Right atrium auricular region (tissue), 2 donors: ENCODE measurements around the gene TTC9. TPM values are rescaled to one million over a fixed set of nuclear protein-coding genes. Genes with fewer than 3 reads are reported as not detected.
A peak's percentile ranks its signal among the peaks of the same experiment; 100 is the strongest.

Experiments
- DNase-seq: peaks from one replicate; pipeline ENCODE4 v3.0.0-alpha.2; 2019; ENCODE audit warnings: low spot score
- H3K27ac ChIP-seq, 2 donors: fragments of 200-600 bp; sonication (generic); 1 replicate in 1 of 2; 2 replicates in 1 of 2; pipeline ENCODE4 v1.5.1; 2016 to 2019
- H3K27me3 ChIP-seq, 2 donors: fragments of 200-600 bp; sonication (generic); one replicate each; pipeline versions ENCODE4 v1.5.1 to v1.6.0; 2017 to 2019
- H3K36me3 ChIP-seq: fragments of 200-600 bp; sonication (generic); one replicate; pipeline ENCODE4 v1.5.1; 2016
- H3K4me1 ChIP-seq, 2 donors: fragments of 200-600 bp; sonication (generic); one replicate each; pipeline versions ENCODE4 v1.5.1 to v1.6.0; 2017 to 2019
- H3K4me3 ChIP-seq, 2 donors: fragments of 200-600 bp; sonication (generic); 1 replicate in 1 of 2; 2 replicates in 1 of 2; pipeline ENCODE4 v1.5.1; 2017 to 2019; ENCODE audit warnings: mild to moderate bottlenecking in 1 of 2, moderate library complexity in 1 of 2
- H3K9me3 ChIP-seq, 2 donors: fragments of 200-600 bp; sonication (generic); one replicate each; pipeline ENCODE4 v1.5.1; 2019
- CTCF ChIP-seq, 2 donors: fragments of 200-600 bp; sonication (generic); IDR thresholded peaks; one replicate each; pipeline ENCODE4 v1.5.1; 2019; ENCODE audit warnings: antibody characterized with exemption in 2 of 2
- total RNA-seq, 2 donors: library from RNA; depleted of rRNA; stranded (reverse); fragments of >200 nt; gene quantifications; one replicate each; pipeline ENCODE4 v1.1.0, GENCODE V29; 2016

TTC9 gene
- total RNA-seq, 2 donors from 2014 or later = 2.2 to 5.3 TPM

GRCh38 chr14:70635971-70636595 lies 5.6 kb upstream of the TTC9 start:
- no peak for TF ChIP-seq CTCF (IDR thresholded peaks at IDR 0.05)
- Histone ChIP-seq H3K27ac (no peak overlapping the region), H3K27me3 (no peaks in the 10 kb centered on the region), H3K4me3 (no peak overlapping the region), H3K4me1 (peaks cover 0 to 6% of the 10 kb centered on the region in 2 donors), H3K36me3 (no peaks in the 10 kb centered on the region), H3K9me3 (no peaks in the 10 kb centered on the region)
- no peak for DNase-seq

- Histone ChIP-seq H3K27me3 (no peaks in the 10 kb centered on the region), H3K9me3 (no peaks in the 10 kb centered on the region), H3K36me3 (no peaks in the 10 kb centered on the region), H3K27ac (no peak overlapping the region), H3K4me1 (peaks cover 0 to 22% of the 10 kb centered on the region in 2 donors), H3K4me3 (no peak overlapping the region)
- TF ChIP-seq CTCF (IDR thresholded peaks at IDR 0.05) = no peak
- DNase-seq = no peak
Observed at GRCh38 chr14:70638416-70638815, 3.3 kb upstream of the TTC9 start.

GRCh38 chr14:70640938-70641547 lies 673 bp upstream of the TTC9 start:
- Histone ChIP-seq H3K4me1 (peaks cover 0 to 24% of the 10 kb centered on the region in 2 donors), H3K36me3 (no peaks in the 10 kb centered on the region), H3K4me3 (peak overlapping the region; percentile 68 to 71), H3K9me3 (no peaks in the 10 kb centered on the region), H3K27me3 (no peaks in the 10 kb centered on the region), H3K27ac (no peak overlapping the region)
- TF ChIP-seq CTCF (IDR thresholded peaks at IDR 0.05) = no peak
- DNase-seq = no peak

GRCh38 chr14:70642303-70643235 lies 853 bp downstream of the TTC9 start:
- H3K36me3 ChIP-seq = no peaks in the 10 kb centered on the region
- H3K4me3 ChIP-seq = peak overlapping the region; percentile 68 to 71
- DNase-seq = no peak
- H3K27ac ChIP-seq = peak overlapping the region in 1 of 2 donors; percentile 46
- no peaks in the 10 kb centered on the region for H3K27me3 ChIP-seq
- peaks cover 0 to 24% of the 10 kb centered on the region in 2 donors for H3K4me1 ChIP-seq
- H3K9me3 ChIP-seq = no peaks in the 10 kb centered on the region
- no peak for TF ChIP-seq CTCF (IDR thresholded peaks at IDR 0.05)

GRCh38 chr14:70643967-70644366 lies 2.3 kb downstream of the TTC9 start:
- no peak overlapping the region for H3K27ac ChIP-seq
- no peaks in the 10 kb centered on the region for H3K9me3 ChIP-seq
- TF ChIP-seq CTCF (IDR thresholded peaks at IDR 0.05) = no peak
- no peak for DNase-seq
- H3K4me3 ChIP-seq = no peak overlapping the region
- H3K4me1 ChIP-seq = peaks cover 0 to 24% of the 10 kb centered on the region in 2 donors
- no peaks in the 10 kb centered on the region for H3K36me3 ChIP-seq
- no peaks in the 10 kb centered on the region for H3K27me3 ChIP-seq
